Keratinocyte (primary cell): ENCODE measurements around the gene MACROH2A1. TPM values are rescaled to one million over a fixed set of nuclear protein-coding genes. Genes with fewer than 3 reads are reported as not detected.

ENCODE experiments used
- DNase-seq: peaks from one replicate; pipeline ENCODE4 v3.0.0-alpha.2; 2011; ENCODE audit warnings: low read depth, missing footprints, low spot score
- FAIRE-seq: peaks from 2 replicates; lab custom pipeline; 2011; peaks lifted over from hg19 to GRCh38; lab: Jason Lieb, UNC
- H2AFZ ChIP-seq: 2 replicates; pipeline ENCODE4 v1.6.0; 2012; ENCODE audit warnings: low read length, control low read depth, inconsistent platforms; ENCODE audit not compliant: control insufficient read depth
- H3K27ac ChIP-seq: 2 replicates; pipeline ENCODE4 v1.5.1; 2011; ENCODE audit warnings: low read length; ENCODE audit not compliant: control insufficient read depth, insufficient read depth
- H3K27me3 ChIP-seq: 3 replicates; pipeline ENCODE4 v1.6.0; 2011; ENCODE audit warnings: low read length; ENCODE audit not compliant: control insufficient read depth, insufficient read depth; ENCODE audit errors: extremely low read depth
- H3K36me3 ChIP-seq, 2 experiments: 2 replicates in 1 of 2; 3 replicates in 1 of 2; pipeline ENCODE4 v1.5.1; 2011; ENCODE audit warnings: low read length in 2 of 2, mild to moderate bottlenecking in 1 of 2; ENCODE audit not compliant: control insufficient read depth in 2 of 2, insufficient read depth in 2 of 2; ENCODE audit errors: extremely low read depth in 1 of 2
- H3K4me1 ChIP-seq: 3 replicates; pipeline ENCODE4 v1.5.1; 2011; ENCODE audit warnings: low read length; ENCODE audit not compliant: control insufficient read depth, insufficient read depth; ENCODE audit errors: extremely low read depth
- H3K4me2 ChIP-seq: 3 replicates; pipeline ENCODE4 v1.6.0; 2011; ENCODE audit warnings: low read depth, low read length; ENCODE audit not compliant: control insufficient read depth, insufficient read depth; ENCODE audit errors: extremely low read depth
- H3K4me3 ChIP-seq, 3 experiments: fragments of 200-600 bp in 1 of 3; sonication (generic) in 1 of 3; 2 replicates in 2 of 3; 3 replicates in 1 of 3; pipeline ENCODE4 v1.5.1; 2011 to 2016; ENCODE audit warnings: low read length in 3 of 3, mild to moderate bottlenecking in 3 of 3, control low read depth in 2 of 3, inconsistent platforms in 1 of 3, low read depth in 1 of 3, mixed read lengths in 1 of 3, mixed run types in 1 of 3, moderate library complexity in 1 of 3; ENCODE audit not compliant: control insufficient read depth in 2 of 3, insufficient read depth in 2 of 3; ENCODE audit errors: extremely low read depth in 1 of 3
- H3K79me2 ChIP-seq: 2 replicates; pipeline ENCODE4 v1.6.0; 2012; ENCODE audit warnings: low read length; ENCODE audit not compliant: control insufficient read depth, insufficient read depth
- H3K9ac ChIP-seq: 3 replicates; pipeline ENCODE4 v1.6.0; 2011; ENCODE audit warnings: low read length; ENCODE audit not compliant: control insufficient read depth, insufficient read depth; ENCODE audit errors: extremely low read depth
- H3K9me1 ChIP-seq: 3 replicates; pipeline ENCODE4 v1.6.0; 2011; ENCODE audit warnings: low read length; ENCODE audit not compliant: control insufficient read depth, insufficient read depth; ENCODE audit errors: extremely low read depth
- H3K9me3 ChIP-seq: 2 replicates; pipeline ENCODE4 v1.5.1; 2012; ENCODE audit warnings: low read depth, low read length; ENCODE audit not compliant: control insufficient read depth
- H4K20me1 ChIP-seq: 3 replicates; pipeline ENCODE4 v1.6.0; 2011; ENCODE audit warnings: low read length; ENCODE audit not compliant: control insufficient read depth, insufficient read depth; ENCODE audit errors: extremely low read depth
- CTCF ChIP-seq, 3 experiments: IDR thresholded peaks in 1 of 3; conservative IDR thresholded peaks in 1 of 3; optimal IDR thresholded peaks in 1 of 3; 2 replicates in 2 of 3; 3 replicates in 1 of 3; pipeline versions ENCODE3 to v1.5.1; 2011; ENCODE audit warnings: low read length in 3 of 3, mild to moderate bottlenecking in 3 of 3, moderate library complexity in 2 of 3, control low read depth in 1 of 3, inconsistent platforms in 1 of 3; ENCODE audit not compliant: insufficient read depth in 2 of 3; ENCODE audit errors: extremely low read depth in 1 of 3
- EZH2 ChIP-seq: IDR thresholded peaks from one replicate; pipeline ENCODE4 v1.6.1; 2012; ENCODE audit warnings: inconsistent platforms, mild to moderate bottlenecking, low read length, moderate library complexity
- dilution Hi-C: fragments of 300-500 bp; cut with MboI; formaldehyde crosslinking; loops from one replicate; pipeline ENCODE4 v1.7.0; 2020; ENCODE audit warnings: low sequenced_read_pairs; ENCODE audit not compliant: extremely low pct_ligation_motif_present
- polyA plus RNA-seq, 5 experiments: library from polyadenylated mRNA; depleted of rRNA in 3 of 5; stranded (reverse) in 3 of 5; stranded (forward) in 1 of 5; unstranded in 1 of 5; fragments of >200 nt; gene quantifications; 1 replicate in 1 of 5; 2 replicates in 3 of 5; 3 replicates in 1 of 5; pipeline versions ENCODE4 v1.2.1 to v1.2.3, GENCODE V29; 2011 to 2012; ENCODE audit warnings: missing spikeins in 2 of 5, low read depth in 1 of 5, low replicate concordance in 1 of 5

MACROH2A1 gene
- polyA plus RNA-seq, 1 donor (not counting 4 experiments of a cell fraction or from before 2014, with no cell fraction given) = 208 TPM

- Histone ChIP-seq H4K20me1 (no peaks in the 10 kb centered on the region), H3K9ac (no peak overlapping the region), H3K27ac (no peak overlapping the region), H2AFZ (no peak overlapping the region), H3K27me3 (no peaks in the 10 kb centered on the region), H3K4me3 (no peak overlapping the region), H3K4me2 (no peak overlapping the region), H3K79me2 (no peaks in the 10 kb centered on the region), H3K9me3 (no peaks in the 10 kb centered on the region), H3K4me1 (no peaks in the 10 kb centered on the region), H3K9me1 (no peaks in the 10 kb centered on the region), H3K36me3 (no peaks in the 10 kb centered on the region)
- no peak for TF ChIP-seq CTCF (optimal IDR thresholded peaks at IDR 0.05 in 1 of 3, IDR thresholded peaks at IDR 0.05 in 1 of 3, conservative IDR thresholded peaks at IDR 0.05 in 1 of 3; ENCODE audit: extremely low read depth in 1 of 3, insufficient read depth in 2 of 3, low read length in 3 of 3)
- TF ChIP-seq EZH2 = no peak
- DNase-seq = no peak
- no peak for FAIRE-seq
- dilution Hi-C loops = no loop called here
These were observed 6.1 kb upstream of the MACROH2A1 start for GRCh38 chr5:135405082-135405481.

- H2AFZ ChIP-seq = no peak overlapping the region
- dilution Hi-C loops = no loop called here
- H3K4me2 ChIP-seq = no peak overlapping the region
- TF ChIP-seq EZH2 = no peak
- TF ChIP-seq CTCF (optimal IDR thresholded peaks at IDR 0.05 in 1 of 3, IDR thresholded peaks at IDR 0.05 in 1 of 3, conservative IDR thresholded peaks at IDR 0.05 in 1 of 3; ENCODE audit: extremely low read depth in 1 of 3, insufficient read depth in 2 of 3, low read length in 3 of 3) = no peak
- H3K9me1 ChIP-seq = no peaks in the 10 kb centered on the region
- H3K79me2 ChIP-seq = peaks cover 20% of the 10 kb centered on the region
- no peak overlapping the region for H3K27ac ChIP-seq
- DNase-seq = no peak
- no peaks in the 10 kb centered on the region for H3K27me3 ChIP-seq
- peaks cover 9% of the 10 kb centered on the region for H3K4me1 ChIP-seq
- no peak for FAIRE-seq
- H3K9me3 ChIP-seq = no peaks in the 10 kb centered on the region
- peaks cover 4% of the 10 kb centered on the region for H4K20me1 ChIP-seq
- no peak overlapping the region for H3K9ac ChIP-seq
- H3K36me3 ChIP-seq = no peaks in the 10 kb centered on the region
- no peak overlapping the region for H3K4me3 ChIP-seq
These were observed 3.0 kb upstream of the MACROH2A1 start for GRCh38 chr5:135402031-135402430.
